ENCODE measurements around the gene ITGA7.

ITGA7 gene

DNA sequence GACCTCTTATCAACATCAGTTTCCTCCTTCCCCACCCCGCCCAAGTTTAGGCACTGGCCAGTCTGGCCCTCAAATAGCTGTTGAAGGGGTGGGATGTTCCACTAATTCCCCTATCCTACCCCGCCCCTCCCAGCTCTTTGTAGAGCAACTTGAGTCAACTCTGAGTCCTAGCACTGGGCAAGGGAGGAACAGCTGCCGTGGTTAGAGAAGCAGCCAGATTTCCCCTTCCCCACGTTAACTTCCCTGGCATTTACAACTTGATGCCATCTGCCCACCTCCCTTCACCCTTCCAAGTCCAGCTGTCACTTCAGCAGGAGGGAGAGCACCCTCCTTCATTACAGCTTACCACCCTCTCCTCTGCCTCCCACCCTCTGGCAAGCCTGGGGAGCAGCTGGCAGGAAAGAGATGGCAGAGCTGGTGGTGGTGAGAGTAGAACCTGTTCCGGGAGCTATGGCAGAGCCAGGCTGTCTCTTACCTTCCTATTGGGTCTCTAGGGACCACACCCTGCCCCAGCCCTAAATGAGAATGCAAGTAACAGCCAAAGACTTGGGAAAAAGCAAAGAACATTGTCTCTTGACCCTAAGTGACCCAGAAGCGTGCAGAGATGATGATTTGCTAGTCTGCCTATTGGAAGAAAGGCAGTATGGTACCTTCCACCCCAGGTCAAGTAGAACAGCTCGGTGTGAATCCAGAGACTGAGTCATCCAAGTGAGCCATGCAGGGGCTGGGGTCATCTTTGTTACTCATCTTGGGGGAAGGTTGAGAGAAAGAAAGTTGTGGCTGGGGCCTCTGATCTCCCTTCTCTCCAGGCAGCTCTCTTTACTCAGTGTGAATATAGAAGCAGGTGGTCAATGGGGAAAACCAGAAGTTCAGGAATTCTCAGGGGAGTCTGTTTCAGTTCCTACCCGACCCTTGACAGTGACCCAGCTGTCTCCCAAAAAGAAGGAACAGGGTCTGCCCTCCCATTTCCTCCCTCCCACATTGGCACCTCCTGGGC lies 9.6 kb upstream of the ITGA7 start:
- no peak for DNase-seq

DNA sequence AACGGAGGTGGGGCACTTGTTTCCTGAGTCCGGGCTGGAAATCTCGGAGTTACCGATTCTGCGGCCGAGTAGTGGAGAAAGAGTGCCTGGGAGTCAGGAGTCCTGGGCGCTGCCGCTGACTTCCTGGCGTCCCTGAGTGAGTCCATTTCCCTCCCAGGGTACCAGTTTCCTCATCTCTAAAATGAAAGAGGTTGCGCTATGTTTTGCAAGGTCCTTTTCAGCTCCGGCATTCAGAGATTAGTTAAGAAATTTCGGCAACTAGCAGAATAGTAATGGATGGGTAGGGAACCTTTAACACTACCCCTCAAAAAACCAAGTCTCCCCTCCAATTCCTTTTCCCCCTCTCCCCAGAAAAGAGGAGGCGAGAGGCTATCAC lies 8.9 kb upstream of the ITGA7 start:
- no peak for DNase-seq

DNA sequence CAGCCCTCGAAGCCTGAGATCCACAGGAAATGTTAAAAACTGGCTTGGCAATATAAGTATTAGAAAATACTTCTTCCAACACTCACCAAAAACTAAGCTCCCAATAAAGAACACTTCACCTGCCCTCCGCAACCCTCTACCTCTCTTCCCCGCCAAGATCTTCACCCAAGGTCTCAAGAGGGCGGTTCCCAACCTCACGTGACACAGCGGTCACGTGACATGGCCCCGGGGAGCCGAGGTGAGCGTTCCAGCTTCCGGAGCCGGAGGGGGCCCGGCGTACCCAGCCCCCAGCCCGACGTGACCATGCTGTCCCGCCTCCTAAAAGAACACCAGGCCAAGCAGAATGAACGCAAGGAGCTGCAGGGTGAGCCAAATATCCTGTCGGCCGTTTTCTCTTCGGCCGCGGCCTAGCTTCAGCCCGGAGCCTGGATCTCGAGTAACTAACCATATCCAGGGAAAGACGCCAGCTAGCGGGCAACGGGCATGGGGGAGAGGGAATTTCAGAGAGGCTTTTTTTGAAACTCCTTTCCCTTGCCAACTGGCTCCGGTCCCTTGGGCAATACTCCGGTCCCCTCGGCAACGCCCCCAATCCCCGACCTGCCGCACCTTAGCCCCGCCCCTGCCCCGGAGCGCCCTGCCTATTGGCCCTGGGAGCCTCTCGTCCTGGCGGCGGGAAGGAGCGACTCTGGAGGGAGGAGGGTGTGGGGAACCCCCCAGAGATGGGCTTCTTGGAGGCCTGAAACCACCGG lies 8.3 kb upstream of the ITGA7 start, which contains the start of gene BLOC1S1:
BLOC1S1 (plus strand) TSS at position 214 of the 749 bp plus-strand sequence; CDS start at position 220, 6 bp downstream.
- peak; percentile 91 for DNase-seq

DNA sequence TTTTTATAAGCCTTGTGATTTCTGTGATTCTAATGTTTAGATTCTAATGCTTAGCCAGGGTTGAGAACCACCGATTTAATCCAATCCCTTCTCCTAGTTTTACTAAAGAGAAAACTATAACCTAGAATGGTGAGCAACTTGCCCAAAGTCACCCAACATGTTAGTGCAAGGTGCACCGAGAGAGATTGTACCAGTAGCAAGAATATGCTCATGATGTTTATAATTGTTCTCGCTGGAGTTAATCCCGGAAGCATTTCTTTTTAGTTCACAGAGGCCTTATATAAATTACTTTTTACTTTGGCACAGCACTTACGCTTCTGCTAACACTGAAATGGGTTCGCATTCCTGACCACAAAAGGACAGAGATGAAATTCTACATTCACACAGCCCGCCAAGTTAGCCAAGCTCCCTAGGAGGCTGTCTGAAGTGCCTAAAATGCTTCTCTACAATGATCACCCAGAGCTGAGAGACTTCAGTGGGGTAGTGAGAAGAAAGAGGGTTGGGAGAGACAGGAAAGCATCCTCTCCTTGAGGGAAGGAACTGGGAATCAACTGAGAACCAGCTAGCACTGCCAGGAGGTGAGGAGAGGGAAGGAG lies 7.6 kb upstream of the ITGA7 start:
- DNase-seq, result no peak

DNA sequence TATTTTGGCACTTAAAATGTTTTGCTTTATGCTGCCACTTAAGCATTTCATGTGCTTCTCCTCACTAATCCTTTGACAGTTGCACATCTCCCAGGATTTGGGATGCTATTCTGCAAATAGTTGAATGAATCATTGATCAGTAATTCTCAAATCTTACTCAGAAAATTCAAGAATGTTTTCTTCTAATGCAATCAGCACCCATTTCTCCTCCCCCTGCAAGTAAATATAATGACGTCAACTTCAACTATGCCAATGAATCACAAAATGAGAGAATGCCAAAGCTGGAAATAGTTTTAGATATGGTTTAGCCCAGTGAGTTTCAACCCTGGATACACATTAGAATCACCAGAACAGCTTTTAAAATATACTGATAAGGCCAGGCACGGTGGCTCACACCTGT lies 6.0 kb upstream of the ITGA7 start:
- no peak for DNase-seq

DNA sequence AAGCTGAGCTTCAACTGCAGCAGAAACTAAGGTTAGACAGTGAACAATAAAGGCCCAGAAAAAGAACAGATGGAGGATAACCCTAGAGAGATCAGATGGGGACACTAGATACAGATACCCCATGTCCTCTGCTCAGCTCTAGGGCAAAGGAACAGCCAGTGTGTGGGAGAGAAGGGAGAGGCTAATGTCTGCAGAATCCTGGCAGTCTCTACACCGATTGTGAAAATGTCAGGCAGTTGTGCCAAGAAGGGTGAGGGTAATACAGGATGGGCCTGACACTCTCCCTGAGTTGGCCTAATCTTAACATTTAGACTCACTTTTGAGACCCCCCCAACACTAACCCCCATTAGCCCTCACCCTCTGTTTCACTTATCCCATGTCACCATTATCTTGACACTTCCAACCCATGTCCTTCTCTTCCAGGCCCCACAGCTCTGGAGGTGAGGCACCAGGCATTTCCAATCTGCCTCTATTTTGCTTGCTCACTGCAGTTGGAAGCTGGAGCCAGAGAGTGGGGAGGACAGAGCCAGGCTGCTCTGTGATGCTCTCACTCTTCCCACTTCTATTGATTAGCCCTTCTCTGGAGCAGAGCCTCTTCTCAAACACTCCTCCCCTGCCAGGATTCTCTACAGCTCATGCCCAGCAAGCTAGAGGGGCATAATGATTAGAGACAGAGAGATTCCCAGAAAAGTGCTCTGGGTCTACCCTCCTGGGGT lies 5.2 kb upstream of the ITGA7 start:
- DNase-seq, result no peak

DNA sequence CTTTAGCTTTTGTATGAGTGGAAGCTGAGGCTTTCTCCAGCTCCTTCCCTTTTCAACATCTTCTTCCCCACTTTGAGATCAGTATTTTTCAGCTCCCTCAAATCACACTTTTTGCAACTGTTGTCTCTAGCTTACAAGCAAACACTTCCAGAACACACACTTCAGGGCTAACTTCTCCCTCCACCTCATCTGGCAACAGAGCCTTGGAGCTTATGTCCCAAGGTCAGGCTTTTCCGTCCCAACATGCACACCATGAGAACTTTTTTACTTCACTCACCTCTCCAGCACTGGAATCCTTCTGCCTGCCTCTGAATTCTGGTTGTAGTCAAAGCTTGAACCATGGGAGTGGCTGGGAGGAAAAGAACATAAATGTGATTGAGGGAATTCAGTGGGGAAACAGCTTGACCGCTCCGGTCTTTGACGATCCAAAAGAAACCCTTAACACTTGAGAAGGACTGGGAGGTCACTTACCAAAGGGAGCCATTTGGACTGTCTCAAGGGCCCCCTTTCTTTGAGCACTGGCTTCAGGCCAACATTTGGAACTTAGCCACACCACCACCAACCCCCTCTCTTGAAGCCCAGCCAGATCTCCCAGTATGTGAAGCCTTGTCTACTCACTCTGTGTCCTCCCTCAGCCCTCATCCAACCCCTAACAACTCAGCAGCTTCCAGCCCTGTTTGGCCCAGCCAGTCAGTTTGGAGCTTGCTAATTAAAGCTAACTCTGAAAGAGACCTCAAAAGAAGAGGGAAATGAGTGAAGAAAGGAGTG lies 4.3 kb upstream of the ITGA7 start:
- DNase-seq, result no peak

DNA sequence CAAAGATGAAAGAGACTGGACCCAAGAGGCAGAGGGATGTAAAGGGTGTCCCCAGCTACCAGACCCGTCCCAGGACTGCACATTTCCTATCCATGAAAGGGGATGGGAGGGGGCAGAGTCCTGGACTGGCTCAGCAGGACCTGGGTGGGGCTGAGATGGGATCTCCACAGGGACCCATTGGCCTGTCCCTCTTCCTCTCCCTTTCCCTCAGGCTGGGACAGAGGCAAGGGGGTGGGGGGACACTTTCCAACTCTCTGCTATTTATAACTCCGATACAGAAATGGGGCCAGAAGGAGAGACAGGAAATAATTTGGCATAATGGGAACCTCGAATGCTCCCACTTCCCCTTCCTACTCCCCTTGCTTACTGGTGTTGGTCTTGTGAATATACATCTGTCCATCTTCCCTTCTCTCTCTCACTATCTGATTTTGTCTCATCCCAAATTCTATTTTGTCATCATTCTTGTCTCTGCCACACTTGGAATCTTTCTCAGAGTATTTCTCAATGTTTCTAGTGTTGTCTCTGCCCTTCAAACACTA lies 1.1 kb upstream of the ITGA7 start:
- DNase-seq, result no peak

DNA sequence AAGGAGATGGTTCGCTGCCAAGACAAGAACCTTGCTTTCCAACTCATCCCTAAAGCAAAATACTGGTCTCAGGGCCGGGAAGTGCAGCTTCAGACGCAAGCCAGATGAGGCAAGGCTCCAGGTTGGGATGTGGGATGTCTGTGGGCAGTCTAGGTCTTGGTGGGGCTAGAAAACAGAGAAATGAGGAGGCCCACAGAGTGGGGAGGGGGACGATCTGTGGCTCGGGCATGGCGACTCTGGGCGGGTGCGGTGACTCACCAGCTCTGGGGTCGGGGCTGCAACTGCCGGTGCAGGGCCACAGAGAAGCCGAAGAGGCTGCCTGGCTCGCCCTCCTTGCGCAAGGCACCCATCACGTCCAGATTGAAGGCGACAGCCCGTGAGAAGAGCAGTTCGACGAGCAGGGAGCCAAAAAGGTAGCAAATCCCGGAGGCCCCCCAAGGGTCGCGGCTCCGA lies 459 bp downstream of the ITGA7 start:
- DNase-seq, result no peak

DNA sequence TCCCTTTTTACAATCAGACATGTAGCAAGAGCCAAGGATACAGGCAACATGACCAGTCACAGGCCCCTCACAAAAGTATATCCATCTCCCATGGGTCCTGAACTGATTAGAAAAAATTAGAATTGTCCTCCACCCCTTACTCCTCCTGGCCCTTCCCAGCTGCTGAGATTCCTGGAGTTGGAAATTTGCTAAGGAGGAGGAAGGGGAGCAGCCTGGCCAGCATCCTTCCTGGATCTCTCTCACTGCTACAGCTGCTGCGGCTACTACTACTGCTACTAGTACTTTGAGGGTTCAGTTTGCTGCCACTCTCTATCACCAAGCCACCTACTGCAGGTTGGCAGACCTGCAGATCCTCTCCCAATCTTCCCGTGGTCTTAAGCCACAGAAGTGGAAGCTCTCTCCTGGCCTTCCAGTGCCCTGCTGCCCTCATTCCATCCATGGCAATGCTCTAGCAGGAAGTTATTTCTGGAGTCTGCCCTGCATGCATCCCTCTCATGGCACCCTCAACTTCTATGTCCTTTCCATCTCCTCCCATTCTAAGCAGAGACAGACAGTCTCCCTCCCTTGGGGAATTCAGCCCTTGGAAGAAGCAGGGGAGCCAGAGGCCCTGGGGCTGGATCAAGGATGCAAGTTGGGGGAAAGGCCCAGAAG lies 1.0 kb downstream of the ITGA7 start:
- DNase-seq, result no peak

DNA sequence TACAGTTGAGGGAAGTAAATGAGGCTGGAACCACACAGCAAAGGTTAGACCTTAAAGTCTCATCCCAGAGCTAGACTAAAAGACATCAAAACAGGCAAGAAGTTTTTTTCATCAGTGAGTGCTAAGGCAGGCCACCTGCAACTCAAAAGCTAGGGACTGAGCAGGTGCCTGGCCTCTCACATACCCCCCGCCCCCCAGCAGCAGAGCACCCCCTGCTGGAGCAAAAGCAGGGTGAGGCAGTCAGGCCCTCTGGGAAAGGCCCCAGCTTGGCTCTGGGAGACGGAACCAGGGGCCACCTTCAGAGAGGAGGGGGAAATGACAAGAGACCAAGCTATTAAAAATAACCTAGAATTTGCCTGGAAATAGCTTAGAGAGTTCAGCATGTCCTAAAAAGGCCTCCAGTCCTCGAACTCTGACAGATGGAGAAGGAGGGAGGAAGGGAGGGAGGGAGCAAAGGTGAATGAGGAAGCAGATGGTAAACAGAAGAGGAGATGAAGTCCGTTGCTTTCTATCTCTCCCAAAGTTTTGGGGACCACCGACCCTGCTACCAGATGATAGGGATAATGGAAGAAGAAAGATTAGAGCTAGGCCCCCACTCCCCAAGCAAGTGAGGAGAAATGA lies 1.8 kb downstream of the ITGA7 start:
- DNase-seq, result no peak

DNA sequence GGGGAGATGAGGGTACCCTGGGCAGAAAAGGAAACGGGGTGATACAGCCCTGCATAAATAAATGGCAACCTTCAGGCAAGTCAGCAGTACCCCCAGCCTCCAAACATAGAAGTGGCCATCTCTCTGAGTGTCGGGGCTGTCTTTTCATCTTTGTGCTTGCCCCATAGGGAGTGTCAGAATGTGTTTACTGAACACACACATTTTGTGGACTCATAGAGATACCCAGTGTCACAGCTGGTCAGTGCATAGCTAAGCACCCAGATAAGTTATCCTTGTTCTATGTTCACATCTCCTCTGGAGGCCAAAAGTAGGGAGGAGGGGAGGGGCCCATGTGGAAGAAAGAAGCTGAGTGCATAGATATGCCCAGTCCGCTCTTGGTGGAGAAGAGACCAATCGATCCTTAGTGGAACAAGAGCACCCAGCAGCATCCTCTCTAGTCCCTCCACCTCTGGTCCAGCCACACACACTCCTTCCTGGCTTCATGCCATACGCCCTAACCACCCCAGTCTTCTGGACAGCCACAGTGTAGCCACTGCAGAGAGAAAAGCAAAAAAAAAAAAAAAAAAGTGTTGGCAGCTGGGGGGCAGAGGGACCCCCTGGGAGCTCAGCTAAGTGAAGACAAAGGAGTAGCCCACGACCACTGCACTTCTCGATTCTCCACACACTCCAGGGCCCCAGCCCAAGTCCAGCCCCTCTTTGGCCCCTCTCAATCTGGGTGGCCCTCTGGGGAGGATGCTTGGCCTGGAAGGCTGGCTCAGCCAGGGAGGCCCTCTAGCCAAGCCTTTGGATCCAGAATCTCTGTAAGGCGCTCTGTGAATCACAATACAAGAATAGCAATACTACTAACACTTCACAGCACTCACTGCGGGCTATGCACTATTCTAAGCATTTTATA lies 2.6 kb downstream of the ITGA7 start:
- DNase-seq, result no peak

DNA sequence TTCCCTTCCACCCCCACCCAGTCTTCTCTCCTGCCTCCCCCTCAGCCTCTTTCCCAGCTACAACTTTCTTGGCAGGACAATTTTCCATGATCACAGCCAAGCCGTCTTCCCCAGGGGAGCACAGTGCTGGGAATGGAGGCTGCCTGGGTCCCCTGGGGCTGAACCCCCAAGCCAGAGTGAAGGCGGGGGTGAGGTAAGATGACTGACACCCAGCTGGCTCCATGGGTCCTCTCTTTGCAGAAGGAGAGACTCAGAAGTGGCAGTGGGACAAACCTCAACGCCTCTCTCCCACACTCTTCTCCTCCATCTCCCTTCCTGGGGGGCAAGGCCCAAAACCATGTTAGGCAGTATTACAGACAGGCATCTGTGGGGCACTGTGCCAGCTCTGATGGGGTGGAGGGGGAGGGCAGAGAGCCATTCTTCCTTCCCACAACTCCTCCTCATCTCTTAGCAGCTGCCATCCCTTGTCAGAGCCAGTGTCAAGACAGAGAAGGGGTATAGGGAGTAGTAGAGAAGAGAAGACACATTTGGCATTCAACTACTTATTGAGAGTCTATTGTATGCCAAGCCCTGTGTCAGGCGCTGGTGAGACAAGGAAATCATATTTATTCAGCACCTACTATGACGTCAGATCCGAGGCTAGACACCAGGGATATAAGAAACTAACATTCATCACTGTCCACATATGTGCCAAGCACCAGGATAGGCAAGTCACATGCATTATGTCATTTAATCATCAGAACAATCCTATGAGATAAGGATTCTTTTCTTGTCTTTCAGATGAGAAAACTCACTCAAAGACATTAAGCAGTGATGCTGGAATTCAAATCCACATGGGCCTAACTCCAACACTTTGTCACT lies 3.6 kb downstream of the ITGA7 start:
- DNase-seq, result no peak

DNA sequence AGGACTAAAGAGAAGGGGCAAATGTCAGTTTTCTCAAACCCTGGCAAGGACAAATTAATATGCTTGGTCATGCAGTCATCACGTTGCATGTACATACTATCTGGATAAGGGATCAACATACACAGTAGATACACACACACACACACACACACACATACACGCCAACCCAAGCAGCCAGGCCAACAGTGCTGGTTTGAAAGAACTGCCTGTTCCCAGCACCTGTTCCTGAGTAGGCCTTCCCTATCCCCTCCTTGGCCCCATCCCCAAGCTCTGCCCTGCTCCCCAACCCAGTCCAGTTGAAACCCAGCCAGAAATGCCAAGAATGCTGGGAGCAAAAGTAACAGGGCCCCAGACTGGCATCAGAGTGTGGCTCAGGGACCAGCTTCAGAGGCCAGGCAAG lies 4.4 kb downstream of the ITGA7 start:
- DNase-seq, result no peak

DNA sequence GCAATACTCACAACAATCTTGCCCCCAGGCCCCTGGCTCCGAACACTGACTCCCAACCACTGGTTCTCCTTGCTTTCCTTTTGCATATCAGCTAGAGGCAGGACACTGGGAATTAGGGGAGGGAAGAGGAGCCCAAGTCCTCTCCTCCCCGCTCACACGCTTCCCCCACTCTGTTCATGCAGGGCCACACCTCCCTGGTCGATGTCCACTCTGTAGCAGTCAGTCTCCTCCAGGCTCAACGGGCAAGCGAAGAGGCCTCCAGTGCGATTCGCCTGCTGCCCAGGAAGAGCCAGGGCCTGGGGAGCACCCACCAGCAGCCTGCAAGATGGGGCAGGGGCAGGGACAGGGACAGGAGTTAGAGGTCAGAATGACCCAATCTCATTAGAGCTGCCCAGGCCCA lies 4.8 kb downstream of the ITGA7 start:
- no peak for DNase-seq

DNA sequence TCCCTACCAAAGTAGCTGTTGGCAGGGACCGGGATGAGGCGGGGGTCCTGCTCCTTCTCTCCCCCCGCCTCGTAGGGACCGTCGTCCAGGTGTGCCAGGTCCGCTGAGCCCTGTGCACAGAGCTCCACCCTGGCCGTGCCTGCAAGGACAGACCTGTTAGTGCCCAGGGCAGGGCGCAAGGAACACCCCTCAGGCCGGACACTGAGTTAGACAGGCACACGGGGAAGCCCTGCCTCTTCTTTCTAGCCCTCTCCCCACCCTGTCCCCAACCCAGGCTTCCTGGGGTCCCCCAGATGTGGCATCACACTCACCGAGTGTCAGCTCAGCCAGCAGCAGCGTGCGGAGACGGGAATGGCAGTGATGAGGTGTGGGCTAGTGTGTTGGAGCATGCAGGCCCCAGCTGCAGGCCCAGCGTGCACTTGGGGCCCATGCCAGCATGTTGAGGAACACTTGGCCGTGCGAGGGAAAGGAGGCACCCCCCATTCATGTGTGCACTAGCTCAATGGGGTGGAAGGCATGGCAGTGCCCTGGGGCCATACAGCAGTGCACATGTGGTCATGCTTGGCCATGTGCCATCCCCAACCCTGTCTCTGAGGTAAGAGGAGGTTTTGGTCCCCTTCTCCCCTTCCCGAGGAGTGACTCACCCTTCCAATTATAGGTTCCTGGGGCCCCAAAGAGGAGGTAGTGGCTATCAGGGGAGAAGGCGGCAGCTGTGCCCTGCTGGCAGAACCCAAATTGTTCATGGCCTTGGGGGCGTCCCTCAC lies 7.3 kb downstream of the ITGA7 start:
- DNase-seq, result no peak

DNA sequence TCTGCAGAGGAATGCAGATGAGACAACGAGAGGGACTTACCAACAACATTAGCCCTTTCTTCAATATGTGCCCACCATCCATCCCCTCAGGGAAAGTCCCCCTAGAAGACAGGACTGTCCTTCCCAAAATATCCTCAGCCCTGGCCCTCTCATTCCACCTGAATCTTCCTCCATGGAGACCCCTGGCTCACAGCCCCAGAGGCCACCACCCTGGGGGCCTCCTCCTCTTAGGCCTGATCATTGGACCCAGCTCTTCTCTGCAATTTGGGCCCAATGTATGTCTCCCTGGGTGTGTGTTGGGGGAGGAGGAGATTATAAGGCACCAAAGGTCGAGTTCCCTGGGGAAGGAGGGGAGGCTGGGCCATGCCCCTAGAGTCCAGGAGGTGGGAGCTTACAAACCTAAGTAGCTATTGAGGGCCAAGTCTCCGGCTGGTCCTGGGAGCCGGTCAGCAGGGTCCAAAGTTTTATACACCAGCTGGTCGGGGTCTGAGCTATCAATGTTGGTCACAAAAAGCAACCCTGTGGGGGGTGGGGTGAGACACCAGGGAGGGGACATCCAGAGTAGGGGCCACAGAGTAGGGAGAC lies 8.1 kb downstream of the ITGA7 start:
- no peak for DNase-seq
